Activated naive CD4-positive, alpha-beta T cell treated with anti-CD3 and anti-CD28 coated beads for 36 hours (primary cell): ENCODE measurements around the gene MRPL21. TPM values are rescaled to one million over a fixed set of nuclear protein-coding genes. Genes with fewer than 3 reads are reported as not detected.

Experiments used
- CTCF ChIA-PET: fragments of 350-600 bp; sonication (Branson Sonifier 250); formaldehyde crosslinking; loops from one replicate; lab custom pipeline; 2021; ENCODE audit warnings: antibody characterized with exemption; lab: Charles Lee
- DNase-seq: peaks from one replicate; pipeline ENCODE4 v3.0.0-alpha.2; 2020
- H3K27ac Mint-ChIP-seq: one replicate; pipeline ENCODE4 v1.8.0; 2021; ENCODE audit warnings: mild to moderate bottlenecking, mixed read lengths
- H3K27me3 Mint-ChIP-seq: one replicate; pipeline ENCODE4 v1.8.0; 2021; ENCODE audit warnings: low read depth, mixed read lengths
- H3K36me3 Mint-ChIP-seq: one replicate; pipeline ENCODE4 v1.8.0; 2021; ENCODE audit warnings: low read depth, mixed read lengths
- H3K4me1 Mint-ChIP-seq: one replicate; pipeline ENCODE4 v1.8.0; 2021; ENCODE audit warnings: low read depth, mixed read lengths
- H3K4me3 Mint-ChIP-seq: one replicate; pipeline ENCODE4 v1.8.0; 2021; ENCODE audit warnings: mild to moderate bottlenecking, moderate library complexity, mixed read lengths
- H3K9me3 Mint-ChIP-seq: one replicate; pipeline ENCODE4 v1.8.0; 2021; ENCODE audit warnings: mixed read lengths
- intact Hi-C: fragments of 100-400 bp; cut with micrococcal nuclease; formaldehyde crosslinking; loops from one replicate; pipeline ENCODE4 v1.15.1; 2023
- total RNA-seq, 2 experiments: library from RNA; stranded (reverse); gene quantifications; one replicate each; pipeline ENCODE4 v1.2.3, GENCODE V29; 2021

Gene MRPL21
- total RNA-seq, 2 experiments from 2014 or later = 90.8 to 92.1 TPM

DNA sequence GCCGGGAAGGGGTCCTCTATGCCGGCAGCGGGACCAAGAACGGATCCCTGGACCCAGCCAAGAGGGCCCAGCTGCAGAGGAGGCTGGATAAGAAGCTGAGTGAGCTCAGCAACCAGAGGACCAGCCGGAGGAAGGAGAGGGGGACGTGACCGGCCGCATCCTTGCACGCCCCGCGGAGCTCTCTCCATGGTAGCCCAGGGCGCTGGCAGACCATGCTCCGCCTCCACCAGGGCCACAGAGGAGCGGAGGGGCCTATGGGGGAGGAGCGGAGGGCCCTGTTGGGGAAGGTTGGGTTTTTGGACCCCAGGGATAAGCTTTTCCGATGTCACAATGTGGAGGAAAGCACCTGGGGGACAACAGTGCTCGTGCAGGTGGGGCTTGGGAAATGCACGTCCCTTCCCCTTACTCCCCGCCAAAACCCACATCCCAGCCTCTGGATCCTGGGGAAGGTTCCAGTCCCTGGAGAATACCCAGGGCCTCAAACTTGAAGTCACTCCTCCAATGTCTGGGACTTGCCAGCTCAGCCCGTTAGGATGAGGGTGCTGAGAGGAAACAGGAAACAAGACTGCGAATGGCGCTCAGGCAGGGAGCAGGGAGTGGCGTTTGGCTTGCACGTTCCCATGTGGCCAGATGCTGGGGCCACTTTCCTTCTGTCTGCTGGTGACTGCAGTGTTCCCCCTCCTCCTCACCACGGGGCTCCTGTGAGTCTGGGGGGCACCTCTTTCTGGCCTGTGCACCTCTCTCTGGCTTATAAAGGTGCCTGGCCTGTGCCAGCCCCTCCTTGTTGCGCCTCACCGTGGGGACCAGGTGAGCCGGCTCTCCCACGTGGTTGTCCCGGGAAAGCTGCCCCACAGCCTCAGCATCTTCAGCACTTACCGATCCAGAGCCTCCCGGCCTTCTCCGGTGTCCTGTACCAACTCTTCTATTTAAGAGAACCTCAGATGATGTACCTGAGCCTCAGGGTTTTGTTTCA is 36.2 kb upstream of the MRPL21 start:
- DNase-seq = no peak
- Mint-ChIP-seq H3K4me1 (no peaks in the 10 kb centered on the region), H3K27me3 (no peaks in the 10 kb centered on the region), H3K4me3 (no peak overlapping the region), H3K9me3 (no peaks in the 10 kb centered on the region), H3K36me3 (peaks cover 14% of the 10 kb centered on the region), H3K27ac (no peak overlapping the region)
- intact Hi-C loops = no loop called here
- CTCF ChIA-PET = no interaction called here

DNA sequence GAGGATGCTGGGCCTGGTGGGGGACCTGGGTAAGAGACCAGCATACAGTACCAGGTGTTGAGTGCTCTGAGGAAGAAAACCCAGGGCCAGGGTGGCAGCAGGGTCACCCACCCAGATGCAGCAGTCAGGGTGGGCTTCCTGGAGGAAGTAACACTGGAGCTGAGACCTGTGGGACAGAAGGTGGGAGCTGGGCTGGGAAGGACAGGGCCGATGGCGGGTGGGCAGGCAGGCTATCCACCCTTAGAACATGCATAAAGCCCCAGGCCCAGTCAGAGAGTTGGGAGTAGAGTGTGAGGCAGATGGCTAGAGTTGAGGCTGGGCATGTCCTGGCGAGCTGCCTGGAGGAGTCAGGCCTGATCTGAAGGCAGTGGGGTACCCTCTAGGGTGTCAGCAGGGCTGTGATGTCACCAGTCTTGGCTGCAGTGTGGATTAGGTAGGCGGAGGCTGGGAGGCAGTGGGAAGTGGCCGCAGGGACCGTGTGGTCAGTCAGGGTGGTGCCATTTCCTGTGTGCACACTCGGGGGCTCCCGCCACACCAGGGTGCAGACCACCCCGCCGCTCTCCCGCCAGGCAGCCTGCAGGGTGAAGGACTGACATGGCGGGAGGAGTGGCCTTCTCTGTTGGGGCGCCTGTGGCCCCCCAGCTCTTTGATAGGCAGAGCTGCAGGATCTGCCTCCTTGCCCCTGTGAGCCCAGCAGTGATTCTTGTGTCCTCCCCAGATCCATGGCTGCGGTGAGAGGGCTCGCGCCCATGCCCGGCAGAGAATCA is 35.4 kb upstream of the MRPL21 start:
- H3K4me1 Mint-ChIP-seq = no peaks in the 10 kb centered on the region
- H3K36me3 Mint-ChIP-seq = peaks cover 14% of the 10 kb centered on the region
- intact Hi-C loops = no loop called here
- CTCF ChIA-PET = no interaction called here
- no peak overlapping the region for H3K27ac Mint-ChIP-seq
- no peak overlapping the region for H3K4me3 Mint-ChIP-seq
- no peaks in the 10 kb centered on the region for H3K27me3 Mint-ChIP-seq
- no peaks in the 10 kb centered on the region for H3K9me3 Mint-ChIP-seq
- DNase-seq = no peak

DNA sequence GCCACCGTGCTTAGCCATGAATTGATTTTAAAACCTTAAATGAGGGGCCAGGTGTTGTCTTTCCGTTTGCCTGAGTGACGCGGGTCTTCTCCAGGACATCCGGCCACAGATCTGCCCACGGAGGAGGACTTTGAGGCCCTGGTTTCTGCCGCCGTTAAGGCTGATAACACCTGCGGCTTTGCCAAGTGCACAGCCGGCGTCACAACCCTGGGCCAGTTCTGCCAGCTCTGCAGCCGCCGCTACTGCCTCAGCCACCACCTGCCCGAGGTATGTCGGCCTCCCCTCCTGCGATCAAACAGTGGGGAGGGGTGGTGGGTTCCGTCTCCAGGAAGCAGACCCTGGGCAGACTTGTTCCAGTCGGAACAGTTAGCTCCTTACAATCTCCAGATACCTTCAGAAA is 34.5 kb upstream of the MRPL21 start:
- no peak overlapping the region for H3K27ac Mint-ChIP-seq
- CTCF ChIA-PET = no interaction called here

DNA sequence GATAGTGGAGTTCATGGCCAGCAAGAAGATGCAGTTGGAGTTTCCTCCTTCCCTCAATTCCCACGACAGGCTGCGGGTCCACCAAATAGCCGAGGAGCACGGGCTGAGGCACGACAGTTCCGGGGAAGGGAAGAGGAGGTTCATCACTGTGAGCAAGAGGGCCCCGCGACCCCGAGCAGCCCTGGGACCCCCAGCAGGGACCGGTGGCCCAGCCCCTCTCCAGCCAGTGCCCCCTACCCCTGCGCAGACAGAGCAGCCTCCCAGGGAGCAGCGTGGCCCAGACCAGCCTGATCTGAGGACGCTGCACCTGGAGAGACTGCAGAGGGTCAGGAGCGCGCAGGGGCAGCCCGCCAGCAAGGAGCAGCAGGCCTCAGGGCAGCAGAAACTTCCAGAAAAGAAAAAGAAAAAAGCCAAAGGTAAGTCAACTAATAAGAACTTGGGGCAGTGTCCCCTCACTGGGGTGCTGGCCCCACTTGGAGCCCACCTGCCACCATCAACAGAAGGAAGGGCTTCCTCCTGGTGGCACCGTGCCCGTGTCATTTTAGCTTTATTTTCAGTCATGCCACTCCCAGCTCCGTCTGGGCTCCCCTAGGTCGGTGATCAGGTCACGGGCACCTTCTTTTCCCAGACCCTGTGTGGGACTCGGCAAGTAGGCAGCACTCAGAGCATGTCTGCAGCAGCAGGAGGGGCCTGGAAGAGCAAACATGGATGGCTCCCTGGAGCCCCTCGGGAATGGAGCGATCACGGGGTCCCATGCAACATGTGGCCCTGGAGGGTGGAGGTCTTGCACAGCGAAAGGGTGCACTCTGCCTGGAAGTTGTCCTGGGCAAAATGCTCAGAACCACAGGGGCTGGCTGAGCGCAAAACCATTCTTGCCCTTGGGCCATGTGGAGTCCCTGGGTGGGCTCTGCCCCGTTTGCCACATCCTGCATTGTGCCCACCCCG is 33.3 kb upstream of the MRPL21 start:
- Mint-ChIP-seq H3K27ac (no peak overlapping the region), H3K27me3 (no peaks in the 10 kb centered on the region), H3K4me3 (no peak overlapping the region), H3K36me3 (peaks cover 16% of the 10 kb centered on the region), H3K4me1 (no peaks in the 10 kb centered on the region), H3K9me3 (no peaks in the 10 kb centered on the region)
- CTCF ChIA-PET = no interaction called here
- intact Hi-C loops = no loop called here
- no peak for DNase-seq

More for the DNA sequence above, 34.5 kb upstream of the MRPL21 start:
- no peak overlapping the region for H3K4me3 Mint-ChIP-seq
- peaks cover 14% of the 10 kb centered on the region for H3K36me3 Mint-ChIP-seq
- no peaks in the 10 kb centered on the region for H3K9me3 Mint-ChIP-seq
- no peak for DNase-seq
- no peaks in the 10 kb centered on the region for H3K27me3 Mint-ChIP-seq
- no peaks in the 10 kb centered on the region for H3K4me1 Mint-ChIP-seq
- intact Hi-C loops = no loop called here

DNA sequence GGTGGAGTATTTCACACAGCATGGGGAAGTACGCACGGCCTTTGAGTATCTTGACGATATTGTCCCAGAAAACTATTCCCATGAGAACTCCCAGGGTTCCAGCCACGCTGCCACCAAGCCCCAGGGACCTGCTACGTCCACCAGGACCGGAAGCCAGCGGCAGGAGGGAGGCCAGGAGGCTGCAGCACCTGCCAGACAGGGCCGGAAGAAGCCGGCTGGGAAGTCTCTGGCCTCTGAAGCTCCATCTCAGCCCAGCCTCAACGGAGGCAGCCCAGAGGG is 32.7 kb upstream of the MRPL21 start:
- DNase-seq = no peak
- no peak overlapping the region for H3K27ac Mint-ChIP-seq
- H3K27me3 Mint-ChIP-seq = no peaks in the 10 kb centered on the region
- no peak overlapping the region for H3K4me3 Mint-ChIP-seq
- CTCF ChIA-PET = no interaction called here
- intact Hi-C loops = no loop called here
- no peaks in the 10 kb centered on the region for H3K9me3 Mint-ChIP-seq
- peaks cover 20% of the 10 kb centered on the region for H3K36me3 Mint-ChIP-seq
- no peaks in the 10 kb centered on the region for H3K4me1 Mint-ChIP-seq

DNA sequence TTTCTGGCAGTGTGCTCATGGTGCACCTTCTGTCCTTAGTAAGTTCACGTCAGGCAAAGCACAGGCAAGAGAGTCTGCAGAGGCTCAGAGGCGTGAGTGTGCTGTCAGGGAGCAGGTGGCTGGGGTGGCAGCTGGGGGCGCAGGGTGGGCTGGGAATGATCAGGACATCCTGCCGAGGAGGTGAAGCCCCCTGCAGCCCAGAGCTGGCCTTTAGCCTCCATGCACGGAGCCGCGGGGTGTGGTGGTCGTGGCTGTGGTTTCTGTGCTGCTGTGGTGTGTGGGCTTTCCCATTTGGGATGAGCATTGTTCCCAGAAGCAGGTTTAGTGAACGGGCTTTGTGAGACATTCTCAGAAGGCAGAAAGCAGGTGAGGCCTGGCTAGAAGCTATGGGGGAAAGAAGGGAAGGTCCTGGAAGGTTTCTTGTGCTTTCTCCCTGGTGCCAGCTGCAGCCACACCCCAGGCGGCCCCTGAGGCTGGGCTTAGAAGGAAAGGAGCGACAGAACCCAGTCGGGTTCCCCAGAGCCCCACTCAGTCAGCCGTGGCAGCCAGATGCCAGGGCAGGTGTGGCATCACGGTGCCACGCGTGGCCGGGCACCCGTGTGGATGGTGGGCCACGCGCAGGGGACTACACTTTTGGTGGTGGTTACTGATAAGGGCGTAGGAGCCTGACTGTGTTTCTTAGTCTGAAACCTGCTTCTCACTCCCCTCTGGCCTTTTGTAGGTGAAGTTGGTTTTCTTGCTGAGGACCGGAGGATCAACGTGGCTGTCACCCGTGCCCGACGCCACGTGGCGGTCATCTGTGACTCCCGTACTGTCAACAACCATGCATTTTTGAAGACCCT is 32.1 kb upstream of the MRPL21 start:
- Mint-ChIP-seq H3K27ac (no peak overlapping the region), H3K9me3 (no peaks in the 10 kb centered on the region), H3K4me3 (no peak overlapping the region), H3K36me3 (peaks cover 20% of the 10 kb centered on the region), H3K4me1 (no peaks in the 10 kb centered on the region), H3K27me3 (no peaks in the 10 kb centered on the region)
- intact Hi-C loops = no loop called here
- DNase-seq = no peak
- CTCF ChIA-PET = no interaction called here

DNA sequence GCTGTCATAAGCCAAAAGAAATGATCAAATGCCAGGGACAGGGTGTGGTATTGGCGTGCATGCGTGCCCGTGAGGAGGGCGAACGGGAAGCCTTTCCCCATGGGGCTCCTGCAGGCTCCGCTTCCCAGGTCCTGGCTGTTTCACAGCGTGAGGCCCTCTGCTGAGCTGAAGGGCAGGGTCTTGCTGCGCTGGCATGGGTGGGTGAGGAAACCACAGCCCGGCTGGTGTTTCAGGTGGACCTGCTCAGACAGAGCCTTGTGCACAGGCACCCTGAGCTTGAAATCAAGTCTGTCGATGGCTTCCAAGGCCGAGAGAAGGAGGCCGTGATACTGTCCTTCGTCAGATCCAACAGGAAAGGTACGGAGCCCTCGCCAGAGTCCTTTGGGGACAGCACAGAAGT is 31.4 kb upstream of the MRPL21 start:
- Mint-ChIP-seq H3K27ac (no peak overlapping the region), H3K36me3 (peaks cover 25% of the 10 kb centered on the region), H3K9me3 (no peaks in the 10 kb centered on the region), H3K4me1 (no peaks in the 10 kb centered on the region), H3K4me3 (no peak overlapping the region), H3K27me3 (no peaks in the 10 kb centered on the region)
- intact Hi-C loops = no loop called here
- no peak for DNase-seq
- CTCF ChIA-PET = no interaction called here

DNA sequence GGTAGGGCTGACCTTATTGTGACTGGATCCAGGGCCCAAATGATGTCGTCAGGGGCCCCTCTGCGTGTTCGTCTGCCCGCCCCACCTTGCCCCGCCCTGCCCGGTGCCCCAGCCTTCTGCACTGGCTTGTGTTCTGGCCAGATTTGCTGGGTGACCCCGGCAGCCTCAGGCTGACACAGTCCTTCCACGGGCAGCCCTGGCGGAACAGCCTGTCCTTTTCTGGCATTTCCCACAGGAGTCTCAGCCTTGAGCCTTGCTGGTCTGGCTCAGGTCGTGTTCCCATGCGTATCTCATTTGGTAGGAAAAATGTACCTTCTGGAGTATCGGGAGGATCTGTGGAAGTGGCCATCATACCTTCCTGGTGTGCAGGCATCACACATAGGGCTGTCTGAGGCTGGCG is 31.0 kb upstream of the MRPL21 start:
- Mint-ChIP-seq H3K4me1 (no peaks in the 10 kb centered on the region), H3K36me3 (peaks cover 27% of the 10 kb centered on the region), H3K27ac (no peak overlapping the region), H3K9me3 (no peaks in the 10 kb centered on the region), H3K27me3 (no peaks in the 10 kb centered on the region), H3K4me3 (no peak overlapping the region)
- CTCF ChIA-PET = no interaction called here
- DNase-seq = no peak
- intact Hi-C loops = no loop called here

DNA sequence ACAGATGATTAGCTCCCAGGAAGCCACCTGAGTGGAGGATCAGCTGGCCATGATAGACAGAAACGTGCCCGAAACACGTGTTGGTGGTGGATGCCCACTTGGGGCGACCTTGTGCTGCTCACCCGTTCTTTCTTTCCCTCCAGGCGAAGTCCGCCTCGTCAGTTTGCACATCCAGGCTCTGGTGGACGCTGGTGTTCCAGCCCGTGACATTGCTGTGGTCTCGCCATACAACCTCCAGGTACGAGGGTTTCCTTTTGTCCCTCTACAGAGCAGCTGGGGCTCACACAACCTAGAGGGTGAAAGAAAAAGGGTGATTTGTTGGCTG is 30.7 kb upstream of the MRPL21 start:
- H3K27ac Mint-ChIP-seq = no peak overlapping the region
- H3K36me3 Mint-ChIP-seq = peaks cover 29% of the 10 kb centered on the region
- H3K9me3 Mint-ChIP-seq = no peaks in the 10 kb centered on the region
- DNase-seq = no peak
- H3K27me3 Mint-ChIP-seq = no peaks in the 10 kb centered on the region
- no peak overlapping the region for H3K4me3 Mint-ChIP-seq
- intact Hi-C loops = no loop called here
- CTCF ChIA-PET = no interaction called here
- no peaks in the 10 kb centered on the region for H3K4me1 Mint-ChIP-seq

DNA sequence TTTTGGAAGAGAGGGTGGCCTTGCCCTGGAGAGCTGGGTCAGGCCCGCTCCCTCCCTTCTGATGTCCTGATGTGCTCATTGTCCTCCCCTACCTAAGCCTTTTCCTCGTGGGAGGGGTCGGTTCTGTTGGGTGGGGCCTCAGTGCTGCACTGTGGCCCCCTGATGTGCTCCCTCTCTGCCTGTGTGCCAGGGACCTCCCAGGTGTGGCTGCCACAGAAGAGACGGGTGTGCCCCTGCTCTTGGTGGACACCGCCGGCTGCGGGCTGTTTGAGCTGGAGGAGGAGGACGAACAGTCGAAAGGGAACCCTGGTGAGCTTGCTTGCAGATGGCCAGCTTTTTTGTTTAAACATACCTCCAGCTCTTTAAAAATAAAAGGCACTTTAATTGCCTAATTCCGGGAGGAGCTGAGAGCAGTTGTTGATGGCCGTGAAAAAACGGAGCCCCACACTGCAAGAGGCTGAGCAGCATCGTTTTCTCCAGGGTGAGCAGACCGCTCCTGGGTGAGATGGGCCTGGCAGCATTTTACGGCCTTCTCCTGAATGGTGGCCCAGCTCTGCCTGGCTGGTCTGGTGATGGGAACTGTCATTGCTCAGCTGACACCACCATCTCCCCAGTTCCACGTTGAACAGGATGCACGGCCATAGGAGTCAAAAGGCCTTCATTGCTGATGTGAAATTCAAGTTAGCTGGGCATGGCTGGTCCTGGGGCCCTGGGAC is 30.1 kb upstream of the MRPL21 start:
- CTCF ChIA-PET = no interaction called here
- DNase-seq = no peak
- H3K36me3 Mint-ChIP-seq = peaks cover 26% of the 10 kb centered on the region
- H3K9me3 Mint-ChIP-seq = no peaks in the 10 kb centered on the region
- H3K27ac Mint-ChIP-seq = no peak overlapping the region
- no peak overlapping the region for H3K4me3 Mint-ChIP-seq
- intact Hi-C loops = no loop called here
- no peaks in the 10 kb centered on the region for H3K27me3 Mint-ChIP-seq
- no peaks in the 10 kb centered on the region for H3K4me1 Mint-ChIP-seq

DNA sequence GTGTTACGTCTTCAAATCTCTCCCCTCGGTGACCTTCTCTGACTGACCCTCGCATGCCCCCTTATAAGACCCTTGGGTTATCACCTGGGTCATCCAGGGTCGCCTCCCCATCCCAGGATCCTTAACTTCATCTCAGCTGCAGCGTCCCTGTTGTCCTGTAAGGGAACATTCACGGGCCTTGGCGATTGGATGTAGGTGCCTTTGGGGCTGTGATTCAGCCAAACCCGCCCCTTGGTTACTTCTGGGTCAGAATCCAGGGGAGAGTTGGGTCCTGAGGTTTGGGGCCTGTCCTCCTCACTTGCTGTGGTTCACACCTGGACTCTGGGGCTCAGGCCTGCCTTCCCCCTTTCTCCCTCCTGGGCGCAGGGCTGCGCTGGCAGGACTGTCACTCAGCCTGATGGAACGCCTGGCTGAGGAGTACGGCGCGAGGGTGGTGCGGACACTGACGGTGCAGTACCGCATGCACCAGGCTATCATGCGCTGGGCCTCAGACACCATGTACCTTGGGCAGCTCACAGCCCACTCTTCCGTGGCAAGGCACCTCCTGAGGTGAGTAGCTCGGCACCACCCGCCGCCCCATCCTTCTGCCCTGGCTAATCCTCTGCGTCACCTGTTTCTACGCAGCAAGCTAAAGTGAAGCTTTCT is 29.4 kb upstream of the MRPL21 start:
- CTCF ChIA-PET = no interaction called here
- Mint-ChIP-seq H3K36me3 (peaks cover 28% of the 10 kb centered on the region), H3K27me3 (no peaks in the 10 kb centered on the region), H3K27ac (no peak overlapping the region), H3K4me3 (no peak overlapping the region), H3K4me1 (no peaks in the 10 kb centered on the region), H3K9me3 (no peaks in the 10 kb centered on the region)
- intact Hi-C loops = no loop called here
- no peak for DNase-seq
